ENCODE measurements around the gene AURKAIP1.

Gene AURKAIP1

GRCh38 chr1:1335283-1335682 lies 39.7 kb downstream of the AURKAIP1 start:
- ChIA-PET POLR2A (interaction anchor here (1.2 kb wide), 1 partner anchor 13 kb away, joined by 5 read pairs; no protein-coding TSS in a partner anchor), CTCF (interaction anchor here (0.6 to 0.7 kb wide), 2 partner anchors 14 to 213 kb away, joined by 3 read pairs; no protein-coding TSS in a partner anchor)
- DNase-seq (ENCODE audit: extremely low spot score) = no peak
- TF ChIP-seq FOXM1 (IDR thresholded peaks at IDR 0.05; ENCODE audit: borderline replicate concordance) = no peak
- no peak for TF ChIP-seq FOXK2 (IDR thresholded peaks at IDR 0.05)
- no peak for TF ChIP-seq SP1 (IDR thresholded peaks at IDR 0.05)
- TF ChIP-seq PKNOX1 (IDR thresholded peaks at IDR 0.05) = no peak
- no peak for TF ChIP-seq BHLHE40 (IDR thresholded peaks at IDR 0.05; ENCODE audit: borderline replicate concordance)
- no peak for TF ChIP-seq CTBP1 (IDR thresholded peaks at IDR 0.05; ENCODE audit: borderline replicate concordance)
- no peak for TF ChIP-seq ARNT (IDR thresholded peaks at IDR 0.05)
- no peak for TF ChIP-seq NFRKB (IDR thresholded peaks at IDR 0.05)
- TF ChIP-seq SUZ12 (IDR thresholded peaks at IDR 0.05) = no peak
- TF ChIP-seq TARDBP (IDR thresholded peaks at IDR 0.05) = no peak
- no peak for TF ChIP-seq HDGF (IDR thresholded peaks at IDR 0.05; ENCODE audit: borderline replicate concordance)
- no peak for TF ChIP-seq FOXA1 (IDR thresholded peaks at IDR 0.05)
- no peak for TF ChIP-seq ELF4 (IDR thresholded peaks at IDR 0.05)
- no peak for TF ChIP-seq LEF1 (IDR thresholded peaks at IDR 0.05; ENCODE audit: borderline replicate concordance)
- TF ChIP-seq L3MBTL2 (conservative IDR thresholded peaks at IDR 0.05) = no peak
- TF ChIP-seq ZNF384 (IDR thresholded peaks at IDR 0.05) = no peak

GRCh38 chr1:1334835-1335234 lies 40.2 kb downstream of the AURKAIP1 start:
- no peak for TF ChIP-seq PKNOX1 (IDR thresholded peaks at IDR 0.05)
- no peak for TF ChIP-seq SP1 (IDR thresholded peaks at IDR 0.05)
- no peak for TF ChIP-seq NFRKB (IDR thresholded peaks at IDR 0.05)
- TF ChIP-seq FOXA1 (IDR thresholded peaks at IDR 0.05) = no peak
- no peak for TF ChIP-seq BHLHE40 (IDR thresholded peaks at IDR 0.05; ENCODE audit: borderline replicate concordance)
- no peak for TF ChIP-seq HDGF (IDR thresholded peaks at IDR 0.05; ENCODE audit: borderline replicate concordance)
- no peak for TF ChIP-seq L3MBTL2 (conservative IDR thresholded peaks at IDR 0.05)
- no peak for DNase-seq (ENCODE audit: extremely low spot score)
- ChIA-PET POLR2A (interaction anchor here (1.2 kb wide), 1 partner anchor 13 kb away, joined by 5 read pairs; no protein-coding TSS in a partner anchor), CTCF (interaction anchor here (0.7 kb wide), 1 partner anchor 214 kb away, joined by 3 read pairs; no protein-coding TSS in a partner anchor)

GRCh38 chr1:1333551-1334241 lies 41.3 kb downstream of the AURKAIP1 start:
- TF ChIP-seq LEF1 (IDR thresholded peaks at IDR 0.05; ENCODE audit: borderline replicate concordance) = no peak
- TF ChIP-seq FOXM1 (IDR thresholded peaks at IDR 0.05; ENCODE audit: borderline replicate concordance) = no peak
- POLR2A ChIA-PET = no interaction called here
- CTCF ChIA-PET = no interaction called here
- DNase-seq (ENCODE audit: extremely low spot score) = no peak

DNA sequence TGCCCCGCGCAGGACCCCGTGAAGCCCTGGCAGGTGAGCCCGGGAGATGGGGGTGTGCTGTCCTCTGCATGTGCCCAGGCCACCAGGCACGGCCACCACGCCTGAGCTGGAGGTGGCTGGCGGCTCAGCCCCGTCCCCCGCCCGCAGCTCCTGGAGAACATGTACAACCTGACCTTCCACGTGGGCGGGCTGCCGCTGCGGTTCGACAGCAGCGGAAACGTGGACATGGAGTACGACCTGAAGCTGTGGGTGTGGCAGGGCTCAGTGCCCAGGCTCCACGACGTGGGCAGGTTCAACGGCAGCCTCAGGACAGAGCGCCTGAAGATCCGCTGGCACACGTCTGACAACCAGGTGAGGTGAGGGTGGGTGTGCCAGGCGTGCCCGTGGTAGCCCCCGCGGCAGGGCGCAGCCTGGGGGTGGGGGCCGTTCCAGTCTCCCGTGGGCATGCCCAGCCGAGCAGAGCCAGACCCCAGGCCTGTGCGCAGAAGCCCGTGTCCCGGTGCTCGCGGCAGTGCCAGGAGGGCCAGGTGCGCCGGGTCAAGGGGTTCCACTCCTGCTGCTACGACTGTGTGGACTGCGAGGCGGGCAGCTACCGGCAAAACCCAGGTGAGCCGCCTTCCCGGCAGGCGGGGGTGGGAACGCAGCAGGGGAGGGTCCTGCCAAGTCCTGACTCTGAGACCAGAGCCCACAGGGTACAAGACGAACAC lies 42.1 kb downstream of the AURKAIP1 start:
- ChIA-PET CTCF (no interaction called here), POLR2A (interaction anchor here (1.4 kb wide), 1 partner anchor 15 kb away, joined by 3 read pairs; no protein-coding TSS in a partner anchor)
- no peak for DNase-seq (ENCODE audit: extremely low spot score)
- TF ChIP-seq NFRKB (IDR thresholded peaks at IDR 0.05) (no peak), FOXK2 (IDR thresholded peaks at IDR 0.05) (no peak)

DNA sequence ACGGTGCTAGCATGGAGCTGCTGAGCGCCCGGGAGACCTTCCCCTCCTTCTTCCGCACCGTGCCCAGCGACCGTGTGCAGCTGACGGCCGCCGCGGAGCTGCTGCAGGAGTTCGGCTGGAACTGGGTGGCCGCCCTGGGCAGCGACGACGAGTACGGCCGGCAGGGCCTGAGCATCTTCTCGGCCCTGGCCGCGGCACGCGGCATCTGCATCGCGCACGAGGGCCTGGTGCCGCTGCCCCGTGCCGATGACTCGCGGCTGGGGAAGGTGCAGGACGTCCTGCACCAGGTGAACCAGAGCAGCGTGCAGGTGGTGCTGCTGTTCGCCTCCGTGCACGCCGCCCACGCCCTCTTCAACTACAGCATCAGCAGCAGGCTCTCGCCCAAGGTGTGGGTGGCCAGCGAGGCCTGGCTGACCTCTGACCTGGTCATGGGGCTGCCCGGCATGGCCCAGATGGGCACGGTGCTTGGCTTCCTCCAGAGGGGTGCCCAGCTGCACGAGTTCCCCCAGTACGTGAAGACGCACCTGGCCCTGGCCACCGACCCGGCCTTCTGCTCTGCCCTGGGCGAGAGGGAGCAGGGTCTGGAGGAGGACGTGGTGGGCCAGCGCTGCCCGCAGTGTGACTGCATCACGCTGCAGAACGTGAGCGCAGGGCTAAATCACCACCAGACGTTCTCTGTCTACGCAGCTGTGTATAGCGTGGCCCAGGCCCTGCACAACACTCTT lies 42.8 kb downstream of the AURKAIP1 start:
- no peak for DNase-seq (ENCODE audit: extremely low spot score)
- ChIA-PET CTCF (no interaction called here), POLR2A (interaction anchor here (1.4 kb wide), 1 partner anchor 16 kb away, joined by 3 read pairs; no protein-coding TSS in a partner anchor)
- no peak for TF ChIP-seq PKNOX1 (IDR thresholded peaks at IDR 0.05)
- TF ChIP-seq SP1 (IDR thresholded peaks at IDR 0.05) = no peak
- TF ChIP-seq FOXK2 (IDR thresholded peaks at IDR 0.05) = no peak
- no peak for TF ChIP-seq ELF4 (IDR thresholded peaks at IDR 0.05)
- TF ChIP-seq NFRKB (IDR thresholded peaks at IDR 0.05) = no peak
- no peak for TF ChIP-seq L3MBTL2 (conservative IDR thresholded peaks at IDR 0.05)
- TF ChIP-seq TARDBP (IDR thresholded peaks at IDR 0.05) = no peak
- no peak for TF ChIP-seq LEF1 (IDR thresholded peaks at IDR 0.05; ENCODE audit: borderline replicate concordance)
- no peak for TF ChIP-seq CTBP1 (IDR thresholded peaks at IDR 0.05; ENCODE audit: borderline replicate concordance)
- TF ChIP-seq FOXA1 (IDR thresholded peaks at IDR 0.05) = no peak
- TF ChIP-seq HDGF (IDR thresholded peaks at IDR 0.05; ENCODE audit: borderline replicate concordance) = no peak
- no peak for TF ChIP-seq SUZ12 (IDR thresholded peaks at IDR 0.05)
- no peak for TF ChIP-seq BHLHE40 (IDR thresholded peaks at IDR 0.05; ENCODE audit: borderline replicate concordance)
- no peak for TF ChIP-seq ZNF384 (IDR thresholded peaks at IDR 0.05)
- no peak for TF ChIP-seq ARNT (IDR thresholded peaks at IDR 0.05)
- no peak for TF ChIP-seq FOXM1 (IDR thresholded peaks at IDR 0.05; ENCODE audit: borderline replicate concordance)

Measured in HEK293T (cell line).